Esophagus muscularis mucosa (tissue), 4 donors: Measurements from ENCODE around the gene PDE8B. TPM values are rescaled to one million over a fixed set of nuclear protein-coding genes. Genes with fewer than 3 reads are reported as not detected.

ENCODE experiments used
- DNase-seq: peaks from one replicate; pipeline ENCODE4 v3.0.0-alpha.2; 2017; ENCODE audit errors: extremely low spot score
- H3K27ac ChIP-seq, 4 donors: fragments of 200-600 bp; sonication (generic); replicated peaks in 1 of 4; 1 replicate in 3 of 4; 2 replicates in 1 of 4; pipeline ENCODE4 v1.5.1; 2016 to 2019; ENCODE audit warnings: mild to moderate bottlenecking in 1 of 4
- H3K27me3 ChIP-seq, 4 donors: fragments of 200-600 bp; sonication (generic); one replicate each; pipeline versions ENCODE4 v1.5.1 to v1.6.0; 2016 to 2019
- H3K36me3 ChIP-seq, 4 donors: fragments of 200-600 bp; sonication (generic); one replicate each; pipeline ENCODE4 v1.5.1; 2016 to 2019
- H3K4me1 ChIP-seq, 4 donors: fragments of 200-600 bp; sonication (generic); one replicate each; pipeline ENCODE4 v1.5.1; 2016 to 2019
- H3K4me3 ChIP-seq, 4 donors: fragments of 200-600 bp; sonication (generic); 1 replicate in 2 of 4; 2 replicates in 2 of 4; pipeline ENCODE4 v1.5.1; 2016 to 2019; ENCODE audit warnings: mild to moderate bottlenecking in 4 of 4, moderate library complexity in 1 of 4
- H3K9me3 ChIP-seq, 4 donors: fragments of 200-600 bp; sonication (generic); 1 replicate in 3 of 4; 2 replicates in 1 of 4; pipeline ENCODE4 v1.5.1; 2016 to 2019
- CTCF ChIP-seq, 3 experiments: fragments of 200-600 bp in 2 of 3; fragments of 450-650 bp in 1 of 3; sonication (generic) in 2 of 3; IDR thresholded peaks; one replicate each; pipeline ENCODE4 v1.5.1; 2017 to 2019; ENCODE audit warnings: antibody characterized with exemption in 3 of 3, mild to moderate bottlenecking in 2 of 3, moderate library complexity in 1 of 3
- EP300 ChIP-seq: sonication (generic); formaldehyde crosslinking; IDR thresholded peaks from one replicate; pipeline ENCODE4 v1.6.1; 2017; ENCODE audit warnings: antibody characterized with exemption
- POLR2A ChIP-seq: fragments of 450-650 bp; IDR thresholded peaks from one replicate; pipeline ENCODE4 v1.6.1; 2017; ENCODE audit warnings: antibody characterized with exemption, moderate library complexity, mild to moderate bottlenecking, low read depth
- POLR2AphosphoS5 ChIP-seq, 2 donors: sonication (generic); formaldehyde crosslinking; IDR thresholded peaks; one replicate each; pipeline ENCODE4 v1.6.1; 2017; ENCODE audit warnings: antibody characterized with exemption in 2 of 2
- WGBS: methylation state at CpG from one replicate; pipeline ENCODE4 v1.1.5; 2018; 5-methylcytosine and 5-hydroxymethylcytosine counted together
- intact Hi-C: fragments of 100-400 bp; cut with DNase I; formaldehyde crosslinking; loops from one replicate; pipeline ENCODE4 v1.15.1; 2023
- total RNA-seq, 4 donors: library from RNA; depleted of rRNA; stranded (reverse); fragments of >200 nt; gene quantifications; one replicate each; pipeline versions ENCODE4 v1.1.0 to v1.2.1, GENCODE V29; 2016

PDE8B gene
- total RNA-seq, 4 donors from 2014 or later: 0.83 to 7.1 (median 1.5) TPM

- Histone ChIP-seq H3K27me3 (peaks cover 0 to 60% (median 8%) of the 10 kb centered on the region in 4 donors), H3K4me1 (peaks cover 7 to 21% (median 16%) of the 10 kb centered on the region in 4 donors), H3K4me3 (no peak overlapping the region), H3K27ac (no peak overlapping the region), H3K9me3 (no peaks in the 10 kb centered on the region), H3K36me3 (no peaks in the 10 kb centered on the region)
- intact Hi-C loops: no loop called here
- no peak for TF ChIP-seq POLR2A
- TF ChIP-seq CTCF (IDR thresholded peaks at IDR 0.05): no peak
- TF ChIP-seq POLR2AphosphoS5 (IDR thresholded peaks at IDR 0.05): no peak
- 67% methylated on average over 4 of the region's 4 CpGs for WGBS
- DNase-seq: no peak
Observed at GRCh38 chr5:77214151-77214550, 3.7 kb downstream of the PDE8B start.

GRCh38 chr5:77218263-77218662, 7.8 kb downstream of the PDE8B start:
- intact Hi-C loops: no loop called here
- WGBS: 71% methylated on average over 4 of the region's 4 CpGs

GRCh38 chr5:77221115-77221514, 10.6 kb downstream of the PDE8B start:
- WGBS: 97% methylated on average over 3 of the region's 3 CpGs
- no peak for DNase-seq
- H3K36me3 ChIP-seq: no peaks in the 10 kb centered on the region
- no peak overlapping the region for H3K27ac ChIP-seq
- intact Hi-C loops: no loop called here
- no peak overlapping the region for H3K4me3 ChIP-seq
- H3K27me3 ChIP-seq: peaks cover 0 to 4% (median 0%) of the 10 kb centered on the region in 4 donors
- no peak for TF ChIP-seq CTCF (IDR thresholded peaks at IDR 0.05)
- TF ChIP-seq EP300: no peak
- no peak for TF ChIP-seq POLR2A
- no peak for TF ChIP-seq POLR2AphosphoS5 (IDR thresholded peaks at IDR 0.05)
- no peaks in the 10 kb centered on the region for H3K9me3 ChIP-seq
- H3K4me1 ChIP-seq: no peaks in the 10 kb centered on the region

More at GRCh38 chr5:77218263-77218662, 7.8 kb downstream of the PDE8B start:
- H3K27ac ChIP-seq: no peak overlapping the region
- H3K4me3 ChIP-seq: no peak overlapping the region
- H3K9me3 ChIP-seq: no peaks in the 10 kb centered on the region
- H3K36me3 ChIP-seq: no peaks in the 10 kb centered on the region
- peaks cover 0 to 27% (median 0%) of the 10 kb centered on the region in 4 donors for H3K27me3 ChIP-seq
- TF ChIP-seq POLR2AphosphoS5 (IDR thresholded peaks at IDR 0.05) (no peak), EP300 (no peak), CTCF (IDR thresholded peaks at IDR 0.05) (no peak), POLR2A (no peak)
- no peak for DNase-seq
- no peaks in the 10 kb centered on the region for H3K4me1 ChIP-seq

- Histone ChIP-seq H3K4me3 (no peak overlapping the region), H3K9me3 (no peaks in the 10 kb centered on the region), H3K27me3 (no peaks in the 10 kb centered on the region), H3K27ac (no peak overlapping the region), H3K36me3 (no peaks in the 10 kb centered on the region), H3K4me1 (no peaks in the 10 kb centered on the region)
- no peak for DNase-seq
- WGBS: 71% methylated on average over 1 of the region's 1 CpG
- intact Hi-C loops: no loop called here
- TF ChIP-seq CTCF (IDR thresholded peaks at IDR 0.05): no peak
- TF ChIP-seq POLR2AphosphoS5 (IDR thresholded peaks at IDR 0.05): no peak
- no peak for TF ChIP-seq EP300
- TF ChIP-seq POLR2A: no peak
Observed at GRCh38 chr5:77222722-77223121, 12.2 kb downstream of the PDE8B start.

- no peak for TF ChIP-seq EP300
- TF ChIP-seq CTCF (IDR thresholded peaks at IDR 0.05): no peak
- no peak for TF ChIP-seq POLR2A
- TF ChIP-seq POLR2AphosphoS5 (IDR thresholded peaks at IDR 0.05): no peak
- intact Hi-C loops: no loop called here
- WGBS: 89% methylated on average over 4 of the region's 4 CpGs
- Histone ChIP-seq H3K27ac (no peak overlapping the region), H3K27me3 (no peaks in the 10 kb centered on the region), H3K4me1 (no peaks in the 10 kb centered on the region), H3K36me3 (no peaks in the 10 kb centered on the region), H3K4me3 (no peak overlapping the region), H3K9me3 (no peaks in the 10 kb centered on the region)
- DNase-seq: no peak
Observed at GRCh38 chr5:77223653-77224052, 13.2 kb downstream of the PDE8B start.
